Fibroblast of lung (primary cell): Measurements from ENCODE around the gene ANKRD10. TPM values are rescaled to one million over a fixed set of nuclear protein-coding genes. Genes with fewer than 3 reads are reported as not detected.

Experiments used
- DNase-seq, 2 donors: peaks; one replicate each; pipeline versions ENCODE4 v3.0.0 to v3.0.0-alpha.2; 2010; ENCODE audit warnings: low read depth in 2 of 2
- H2AFZ ChIP-seq: 2 replicates; pipeline ENCODE4 v1.5.1; 2012; ENCODE audit warnings: low read length, control low read depth, inconsistent platforms
- H3K27ac ChIP-seq: 2 replicates; pipeline ENCODE4 v1.5.1; 2011; ENCODE audit warnings: low read length, control low read depth; ENCODE audit not compliant: insufficient read depth
- H3K27me3 ChIP-seq: 2 replicates; pipeline ENCODE4 v1.5.1; 2011; ENCODE audit warnings: mild to moderate bottlenecking, low read length; ENCODE audit not compliant: control insufficient read depth, insufficient read depth
- H3K36me3 ChIP-seq: 2 replicates; pipeline ENCODE4 v1.5.1; 2011; ENCODE audit warnings: low read length; ENCODE audit not compliant: control insufficient read depth, insufficient read depth
- H3K4me1 ChIP-seq: 2 replicates; pipeline ENCODE4 v1.5.1; 2011; ENCODE audit warnings: low read length; ENCODE audit not compliant: control insufficient read depth, insufficient read depth; ENCODE audit errors: extremely low read depth
- H3K4me2 ChIP-seq: 2 replicates; pipeline ENCODE4 v1.5.1; 2011; ENCODE audit warnings: low read length, control low read depth; ENCODE audit not compliant: insufficient read depth; ENCODE audit errors: extremely low read depth
- H3K4me3 ChIP-seq, 4 experiments: fragments of 200-600 bp in 1 of 4; sonication (generic) in 1 of 4; replicated peaks in 1 of 4; 2 replicates each; pipeline ENCODE4 v1.5.1; 2011 to 2016; ENCODE audit warnings: low read length in 4 of 4, low read depth in 3 of 4, mild to moderate bottlenecking in 3 of 4, control low read depth in 2 of 4, inconsistent platforms in 1 of 4, mixed read lengths in 1 of 4; ENCODE audit not compliant: insufficient read depth in 1 of 4; ENCODE audit errors: control extremely low read depth in 1 of 4
- H3K79me2 ChIP-seq: 2 replicates; pipeline ENCODE4 v1.5.1; 2012; ENCODE audit warnings: mild to moderate bottlenecking, low read length, inconsistent platforms; ENCODE audit not compliant: control insufficient read depth, insufficient read depth
- H3K9ac ChIP-seq: 2 replicates; pipeline ENCODE4 v1.5.1; 2011; ENCODE audit warnings: mild to moderate bottlenecking, low read length, control low read depth; ENCODE audit not compliant: insufficient read depth
- H3K9me3 ChIP-seq: 2 replicates; pipeline ENCODE4 v1.5.1; 2012; ENCODE audit warnings: low read depth, low read length; ENCODE audit not compliant: control insufficient read depth, insufficient read depth
- H4K20me1 ChIP-seq: 2 replicates; pipeline ENCODE4 v1.5.1; 2011; ENCODE audit warnings: low read length; ENCODE audit not compliant: control insufficient read depth, insufficient read depth; ENCODE audit errors: extremely low read depth
- CTCF ChIP-seq, 2 donors: IDR thresholded peaks in 1 of 2; conservative IDR thresholded peaks in 1 of 2; 1 replicate in 1 of 2; 2 replicates in 1 of 2; pipeline ENCODE4 v1.5.1; 2011 to 2012; ENCODE audit warnings: low read length in 2 of 2, control low read depth in 1 of 2, inconsistent platforms in 1 of 2, low read depth in 1 of 2, mild to moderate bottlenecking in 1 of 2
- EZH2 ChIP-seq: IDR thresholded peaks from 2 replicates; pipeline ENCODE4 v1.5.1; 2012; ENCODE audit warnings: low read length, control low read depth, mild to moderate bottlenecking; ENCODE audit errors: missing control alignments
- polyA plus RNA-seq, 2 donors: library from polyadenylated mRNA; depleted of rRNA in 1 of 2; stranded (reverse) in 1 of 2; unstranded in 1 of 2; fragments of >200 nt; gene quantifications; 2 replicates each; pipeline ENCODE4 v1.2.1, GENCODE V29; 2011 to 2012; ENCODE audit warnings: missing spikeins in 1 of 2
- total RNA-seq: library from RNA; depleted of rRNA; stranded (reverse); fragments of >200 nt; gene quantifications from 2 replicates; pipeline ENCODE4 v1.2.1, GENCODE V29; 2014

Gene ANKRD10
- total and polyA plus RNA-seq, 2 donors (not counting 1 experiment from before 2014, with no cell fraction given): 29.5 to 130 TPM

DNA sequence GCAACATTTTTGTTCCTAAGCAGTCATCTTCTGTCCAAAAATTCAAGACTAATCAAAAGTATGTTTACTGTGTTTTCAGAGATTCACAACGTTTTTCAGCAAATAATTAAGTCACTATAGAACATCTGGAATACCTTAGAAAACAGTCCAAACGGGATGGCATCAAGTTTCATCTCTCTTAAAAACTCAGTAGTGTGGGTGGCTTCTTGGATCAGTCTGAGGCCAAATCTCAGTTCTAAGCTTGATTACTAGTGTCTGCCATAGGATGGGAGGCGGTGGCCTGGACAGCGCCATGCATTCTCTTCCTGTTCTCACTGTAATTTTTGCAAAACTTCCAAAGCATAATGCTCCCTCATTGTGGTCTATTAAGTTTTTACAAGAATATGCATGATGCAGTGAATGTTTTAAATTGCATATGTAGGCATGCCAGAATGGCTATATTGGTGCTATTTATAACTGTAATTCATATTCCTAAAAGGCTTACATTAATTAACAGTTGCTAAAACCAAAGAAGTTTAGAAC, 37.1 kb downstream of the ANKRD10 start:
- no peak overlapping the region for H2AFZ ChIP-seq
- H3K4me3 ChIP-seq: no peak overlapping the region
- H3K9ac ChIP-seq: no peak overlapping the region
- TF ChIP-seq EZH2 (no peak), CTCF (conservative IDR thresholded peaks at IDR 0.05 in 1 of 2, IDR thresholded peaks at IDR 0.05 in 1 of 2; ENCODE audit: low read depth in 1 of 2, low read length in 2 of 2) (no peak)
- no peak for DNase-seq
- no peaks in the 10 kb centered on the region for H3K79me2 ChIP-seq
- no peaks in the 10 kb centered on the region for H4K20me1 ChIP-seq
- peaks cover 5% of the 10 kb centered on the region for H3K4me1 ChIP-seq
- no peaks in the 10 kb centered on the region for H3K27me3 ChIP-seq
- H3K9me3 ChIP-seq: no peaks in the 10 kb centered on the region
- H3K27ac ChIP-seq: no peak overlapping the region
- no peak overlapping the region for H3K4me2 ChIP-seq
- H3K36me3 ChIP-seq: no peaks in the 10 kb centered on the region

GRCh38 chr13:110876609-110877008, 38.3 kb downstream of the ANKRD10 start:
- no peaks in the 10 kb centered on the region for H3K27me3 ChIP-seq
- H3K9me3 ChIP-seq: no peaks in the 10 kb centered on the region
- H3K4me1 ChIP-seq: peaks cover 5% of the 10 kb centered on the region
- no peaks in the 10 kb centered on the region for H4K20me1 ChIP-seq
- no peak overlapping the region for H2AFZ ChIP-seq
- no peak for DNase-seq
- no peak overlapping the region for H3K4me2 ChIP-seq
- no peak overlapping the region for H3K4me3 ChIP-seq
- no peaks in the 10 kb centered on the region for H3K79me2 ChIP-seq
- TF ChIP-seq EZH2 (no peak), CTCF (conservative IDR thresholded peaks at IDR 0.05 in 1 of 2, IDR thresholded peaks at IDR 0.05 in 1 of 2; ENCODE audit: low read depth in 1 of 2, low read length in 2 of 2) (no peak)
- no peak overlapping the region for H3K27ac ChIP-seq
- no peaks in the 10 kb centered on the region for H3K36me3 ChIP-seq
- no peak overlapping the region for H3K9ac ChIP-seq

DNA sequence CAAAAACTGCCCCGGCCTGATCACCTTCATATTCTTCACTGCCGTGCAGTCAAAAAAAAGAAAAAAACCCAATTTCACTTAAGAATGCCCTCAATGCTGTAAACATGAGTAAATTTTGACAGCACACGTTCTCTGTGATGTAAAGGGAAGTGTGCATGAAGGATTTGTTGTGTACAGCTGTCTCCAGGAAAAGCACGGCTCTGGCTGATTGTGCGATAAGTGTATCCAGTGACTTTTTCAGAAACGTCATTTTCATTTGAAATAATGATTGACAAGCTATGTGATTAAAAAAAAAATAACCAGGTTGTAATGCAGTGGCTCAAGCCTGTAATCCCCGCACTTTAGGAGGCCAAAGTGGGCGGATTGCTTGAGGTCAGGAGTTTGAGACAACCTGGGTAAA, 39.6 kb downstream of the ANKRD10 start:
- Histone ChIP-seq H3K9ac (no peak overlapping the region), H3K27ac (peak overlapping the region; percentile 41), H3K4me2 (peak overlapping the region; percentile 58), H3K27me3 (no peaks in the 10 kb centered on the region), H3K4me3 (peak overlapping the region in 2 of 4 experiments; percentile 16 to 51), H3K9me3 (no peaks in the 10 kb centered on the region), H2AFZ (peak overlapping the region; percentile 66), H3K36me3 (no peaks in the 10 kb centered on the region), H4K20me1 (no peaks in the 10 kb centered on the region), H3K79me2 (no peaks in the 10 kb centered on the region), H3K4me1 (peaks cover 12% of the 10 kb centered on the region)
- TF ChIP-seq CTCF (conservative IDR thresholded peaks at IDR 0.05 in 1 of 2, IDR thresholded peaks at IDR 0.05 in 1 of 2; ENCODE audit: low read depth in 1 of 2, low read length in 2 of 2): no peak
- no peak for TF ChIP-seq EZH2
- DNase-seq: no peak
